Measurements from ENCODE around the gene COA8.

COA8 gene

GRCh38 chr14:103543721-103544387 lies 18.9 kb upstream of the COA8 start:
- Histone ChIP-seq H3K27ac (replicated peaks) (no peak overlapping the region), H3K4me3 (replicated peaks; ENCODE audit: insufficient read depth, low read length) (no peak overlapping the region), H3K27me3 (ENCODE audit: insufficient read depth, poor library complexity, severe bottlenecking) (peaks cover 15% of the 10 kb centered on the region)
- no peak for DNase-seq (ENCODE audit: low read depth in 1 of 2, low spot score in 1 of 2)
- no peak for TF ChIP-seq REST (IDR thresholded peaks at IDR 0.05; ENCODE audit: insufficient replicate concordance, low read depth)
- TF ChIP-seq GABPA (IDR thresholded peaks at IDR 0.05; ENCODE audit: low read depth), result no peak
- no peak for TF ChIP-seq SPI1 (IDR thresholded peaks at IDR 0.05; ENCODE audit: borderline replicate concordance, low read depth)
- no peak for TF ChIP-seq POLR2AphosphoS5 (IDR thresholded peaks at IDR 0.05; ENCODE audit: low read depth)
- TF ChIP-seq CTCF (IDR thresholded peaks at IDR 0.05; ENCODE audit: insufficient read depth, low read length), result no peak

- TF ChIP-seq CTCF (IDR thresholded peaks at IDR 0.05; ENCODE audit: insufficient read depth, low read length) (no peak), GABPA (IDR thresholded peaks at IDR 0.05; ENCODE audit: low read depth) (no peak), POLR2AphosphoS5 (IDR thresholded peaks at IDR 0.05; ENCODE audit: low read depth) (no peak), SPI1 (IDR thresholded peaks at IDR 0.05; ENCODE audit: borderline replicate concordance, low read depth) (no peak), REST (IDR thresholded peaks at IDR 0.05; ENCODE audit: insufficient replicate concordance, low read depth) (no peak)
- H3K4me3 ChIP-seq (replicated peaks; ENCODE audit: insufficient read depth, low read length), result no peak overlapping the region
- H3K27ac ChIP-seq (replicated peaks), result no peak overlapping the region
- DNase-seq (ENCODE audit: low read depth in 1 of 2, low spot score in 1 of 2), result no peak
- H3K27me3 ChIP-seq (ENCODE audit: insufficient read depth, poor library complexity, severe bottlenecking), result peaks cover 7% of the 10 kb centered on the region
Measured at GRCh38 chr14:103544388-103545218, 18.2 kb upstream of the COA8 start.

- no peak for DNase-seq (ENCODE audit: low read depth in 1 of 2, low spot score in 1 of 2)
- Histone ChIP-seq H3K4me3 (replicated peaks; ENCODE audit: insufficient read depth, low read length) (no peak overlapping the region), H3K27ac (replicated peaks) (no peak overlapping the region), H3K27me3 (ENCODE audit: insufficient read depth, poor library complexity, severe bottlenecking) (peaks cover 1% of the 10 kb centered on the region)
- no peak for TF ChIP-seq CTCF (IDR thresholded peaks at IDR 0.05; ENCODE audit: insufficient read depth, low read length)
- no peak for TF ChIP-seq GABPA (IDR thresholded peaks at IDR 0.05; ENCODE audit: low read depth)
- no peak for TF ChIP-seq POLR2AphosphoS5 (IDR thresholded peaks at IDR 0.05; ENCODE audit: low read depth)
- TF ChIP-seq SPI1 (IDR thresholded peaks at IDR 0.05; ENCODE audit: borderline replicate concordance, low read depth), result no peak
- TF ChIP-seq REST (IDR thresholded peaks at IDR 0.05; ENCODE audit: insufficient replicate concordance, low read depth), result no peak
Measured at GRCh38 chr14:103545219-103545914, 17.4 kb upstream of the COA8 start.
